Gastroesophageal sphincter (tissue), 2 donors: ENCODE results near the gene NFIX.

Experiments
- EP300 ChIP-seq: sonication (generic); formaldehyde crosslinking; IDR thresholded peaks from one replicate; pipeline ENCODE4 v1.6.1; 2017; ENCODE audit warnings: antibody characterized with exemption, mild to moderate bottlenecking
- POLR2A ChIP-seq, 2 donors: fragments of 450-650 bp; IDR thresholded peaks; one replicate each; pipeline ENCODE4 v1.6.1; 2017; ENCODE audit warnings: antibody characterized with exemption in 2 of 2, mild to moderate bottlenecking in 2 of 2, moderate library complexity in 1 of 2
- POLR2AphosphoS5 ChIP-seq: sonication (generic); formaldehyde crosslinking; IDR thresholded peaks from one replicate; pipeline ENCODE4 v1.6.1; 2017; ENCODE audit warnings: antibody characterized with exemption

DNA sequence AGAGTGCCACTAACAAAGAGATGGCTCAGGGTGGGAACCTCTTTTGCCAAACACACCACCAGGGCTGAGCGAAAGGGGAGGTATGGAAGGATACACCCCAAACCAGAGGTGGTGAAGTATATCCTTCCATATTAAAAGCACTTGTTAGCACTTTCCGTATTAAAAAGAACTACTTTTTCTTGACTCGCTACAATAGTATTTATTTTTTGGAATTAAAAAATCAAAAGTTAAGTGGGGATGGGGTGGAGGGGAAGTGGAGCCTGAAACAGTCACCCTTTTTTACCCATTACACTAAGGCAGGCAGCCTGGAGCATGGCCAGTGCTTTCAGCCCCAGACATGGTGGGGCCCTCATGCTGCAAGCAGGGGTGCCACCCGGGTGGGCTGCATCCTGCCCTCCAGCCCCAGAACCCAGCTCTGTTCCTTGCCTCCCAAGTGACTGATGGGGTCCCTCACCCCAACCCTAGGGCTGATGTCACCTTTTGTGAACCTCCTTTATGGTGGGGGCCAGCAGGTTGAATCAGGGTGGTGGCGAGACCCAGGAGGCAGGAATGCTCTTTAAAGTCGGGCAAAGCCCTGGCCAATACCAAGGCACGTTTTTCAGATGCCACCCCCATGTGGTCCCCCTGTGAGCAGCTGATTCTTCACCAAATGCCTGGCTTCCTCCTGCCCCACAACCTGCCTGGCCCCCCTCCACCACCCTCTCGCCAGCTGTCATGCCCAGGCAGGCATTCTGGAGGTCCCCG lies 76.3 kb downstream of the NFIX start:
- TF ChIP-seq POLR2A (IDR thresholded peaks at IDR 0.05): no peak
- TF ChIP-seq POLR2AphosphoS5: no peak
- TF ChIP-seq EP300: no peak
